ENCODE measurements around the gene FAM200A.
"Not testable (repeated sequence)": the region's sequence is repeated elsewhere in the genome, so short reads cannot be mapped to it uniquely, and the experiment has no call there.

Gene FAM200A

GRCh38 chr7:99558306-99559174 is 6.6 kb upstream of the FAM200A start, which contains the start of gene ZNF655:
TSS of gene ZNF655 (plus strand) at chr7:99558642. CDS start at chr7:99560560, 1,918 bp downstream.
- peak within 1 kb of the TSS; percentile 99 for H3K9ac ChIP-seq (ENCODE audit: low read depth, low read length)
- H3K4me3 ChIP-seq (ENCODE audit: low read length) = peak within 1 kb of the TSS; percentile 96
- H3K36me3 ChIP-seq (ENCODE audit: insufficient read depth, low read length) = peaks cover 48% of the 10 kb centered on the region
- H3K27me3 ChIP-seq (ENCODE audit: insufficient read depth, low read length) = no peaks in the 10 kb centered on the region
- WGBS = under 1% methylated on average over 73 of the region's 73 CpGs
- H3K9me3 ChIP-seq (ENCODE audit: insufficient read depth, low read depth, low read length) = no peaks in the 10 kb centered on the region
- H3K27ac ChIP-seq (ENCODE audit: low read depth, low read length) = peak within 1 kb of the TSS; percentile 97
- H3K4me1 ChIP-seq (ENCODE audit: insufficient read depth, low read length) = peaks cover 3% of the 10 kb centered on the region; the same call in 1 of the 2 replicates

- Histone ChIP-seq H3K9ac (ENCODE audit: low read depth, low read length) (peak overlapping the region; percentile 99), H3K4me3 (ENCODE audit: low read length) (peak overlapping the region; percentile 96), H3K27ac (ENCODE audit: low read depth, low read length) (peak overlapping the region; percentile 97), H3K9me3 (ENCODE audit: insufficient read depth, low read depth, low read length) (no peaks in the 10 kb centered on the region), H3K4me1 (ENCODE audit: insufficient read depth, low read length) (peaks cover 3% of the 10 kb centered on the region; the same call in 1 of the 2 replicates), H3K36me3 (ENCODE audit: insufficient read depth, low read length) (peaks cover 43% of the 10 kb centered on the region), H3K27me3 (ENCODE audit: insufficient read depth, low read length) (no peaks in the 10 kb centered on the region)
- 2% methylated on average over 17 of the region's 17 CpGs for WGBS
Observed at GRCh38 chr7:99557940-99558305, 6.0 kb upstream of the FAM200A start.

- Histone ChIP-seq H3K4me1 (ENCODE audit: insufficient read depth, low read length) (0 out of 2 replicates have a peak, but pooled peaks cover 3% of the 10 kb centered on the region), H3K4me3 (ENCODE audit: low read length) (peak overlapping the region; percentile 96), H3K27ac (ENCODE audit: low read depth, low read length) (no peak overlapping the region), H3K36me3 (ENCODE audit: insufficient read depth, low read length) (peaks cover 36% of the 10 kb centered on the region), H3K9me3 (ENCODE audit: insufficient read depth, low read depth, low read length) (no peaks in the 10 kb centered on the region), H3K27me3 (ENCODE audit: insufficient read depth, low read length) (no peaks in the 10 kb centered on the region), H3K9ac (ENCODE audit: low read depth, low read length) (peak overlapping the region; percentile 99)
- WGBS = 94% methylated on average over 4 of the region's 4 CpGs
Observed at GRCh38 chr7:99557196-99557607, 5.3 kb upstream of the FAM200A start.

- Histone ChIP-seq H3K36me3 (ENCODE audit: insufficient read depth, low read length) (peaks cover 14% of the 10 kb centered on the region), H3K4me1 (ENCODE audit: insufficient read depth, low read length) (0 out of 2 replicates have a peak, but pooled peaks cover 3% of the 10 kb centered on the region), H3K9ac (ENCODE audit: low read depth, low read length) (no peak overlapping the region), H3K27me3 (ENCODE audit: insufficient read depth, low read length) (no peaks in the 10 kb centered on the region), H3K27ac (ENCODE audit: low read depth, low read length) (no peak overlapping the region), H3K4me3 (ENCODE audit: low read length) (no peak overlapping the region), H3K9me3 (ENCODE audit: insufficient read depth, low read depth, low read length) (no peaks in the 10 kb centered on the region)
- 88% methylated on average over 2 of the region's 2 CpGs for WGBS
Observed at GRCh38 chr7:99554939-99555338, 3.0 kb upstream of the FAM200A start.

- Histone ChIP-seq H3K4me1 (ENCODE audit: insufficient read depth, low read length) (0 out of 2 replicates have a peak, but pooled peaks cover 3% of the 10 kb centered on the region), H3K27me3 (ENCODE audit: insufficient read depth, low read length) (no peaks in the 10 kb centered on the region), H3K9ac (ENCODE audit: low read depth, low read length) (no peak overlapping the region), H3K36me3 (ENCODE audit: insufficient read depth, low read length) (peaks cover 20% of the 10 kb centered on the region), H3K9me3 (ENCODE audit: insufficient read depth, low read depth, low read length) (no peaks in the 10 kb centered on the region), H3K4me3 (ENCODE audit: low read length) (no peak overlapping the region), H3K27ac (ENCODE audit: low read depth, low read length) (no peak overlapping the region)
- WGBS = 93% methylated on average over 4 of the region's 4 CpGs
Observed at GRCh38 chr7:99553039-99553438, 1.1 kb upstream of the FAM200A start.

- peaks cover 5% of the 10 kb centered on the region; the same call in 1 of the 2 replicates for H3K9me3 ChIP-seq (ENCODE audit: insufficient read depth, low read depth, low read length)
- peak overlapping the region; percentile 55; the same call in 1 of the 2 replicates for H3K27ac ChIP-seq (ENCODE audit: low read depth, low read length)
- peak overlapping the region; percentile 84 for H3K4me3 ChIP-seq (ENCODE audit: low read length)
- H3K9ac ChIP-seq (ENCODE audit: low read depth, low read length) = peak overlapping the region; percentile 92
- H3K27me3 ChIP-seq (ENCODE audit: insufficient read depth, low read length) = no peaks in the 10 kb centered on the region
- H3K4me1 ChIP-seq (ENCODE audit: insufficient read depth, low read length) = no peaks in the 10 kb centered on the region
- H3K36me3 ChIP-seq (ENCODE audit: insufficient read depth, low read length) = peaks cover 33% of the 10 kb centered on the region
- WGBS = 15% methylated on average over 15 of the region's 15 CpGs
Observed at GRCh38 chr7:99551334-99551733, 580 bp downstream of the FAM200A start.

- H3K27ac ChIP-seq (ENCODE audit: low read depth, low read length); H3K27me3 ChIP-seq (ENCODE audit: insufficient read depth, low read length); H3K4me1 ChIP-seq (ENCODE audit: insufficient read depth, low read length); H3K9me3 ChIP-seq (ENCODE audit: insufficient read depth, low read depth, low read length); H3K4me3 ChIP-seq (ENCODE audit: low read length); H3K9ac ChIP-seq (ENCODE audit: low read depth, low read length): not testable (repeated sequence)
- WGBS = no CpG with 5 or more reads among the region's 2 CpGs
- H3K36me3 ChIP-seq (ENCODE audit: insufficient read depth, low read length) = peaks cover 27% of the 10 kb centered on the region
Observed at GRCh38 chr7:99549545-99549944, 2.4 kb downstream of the FAM200A start.

GRCh38 chr7:99545308-99545707 is 6.6 kb downstream of the FAM200A start:
- not testable (repeated sequence) for H3K27ac ChIP-seq (ENCODE audit: low read depth, low read length); H3K27me3 ChIP-seq (ENCODE audit: insufficient read depth, low read length); H3K9ac ChIP-seq (ENCODE audit: low read depth, low read length); H3K4me1 ChIP-seq (ENCODE audit: insufficient read depth, low read length); H3K4me3 ChIP-seq (ENCODE audit: low read length)
- 96% methylated on average over 5 of the region's 5 CpGs for WGBS
- Histone ChIP-seq H3K9me3 (ENCODE audit: insufficient read depth, low read depth, low read length) (peaks cover 20% of the 10 kb centered on the region), H3K36me3 (ENCODE audit: insufficient read depth, low read length) (peaks cover 23% of the 10 kb centered on the region)

- H3K4me3 ChIP-seq (ENCODE audit: low read length) = no peak overlapping the region
- no peaks in the 10 kb centered on the region for H3K4me1 ChIP-seq (ENCODE audit: insufficient read depth, low read length)
- peaks cover 23% of the 10 kb centered on the region for H3K36me3 ChIP-seq (ENCODE audit: insufficient read depth, low read length)
- no peak overlapping the region for H3K9ac ChIP-seq (ENCODE audit: low read depth, low read length)
- 96% methylated on average over 6 of the region's 6 CpGs for WGBS
- no peaks in the 10 kb centered on the region for H3K27me3 ChIP-seq (ENCODE audit: insufficient read depth, low read length)
- no peak overlapping the region for H3K27ac ChIP-seq (ENCODE audit: low read depth, low read length)
- peaks cover 24% of the 10 kb centered on the region for H3K9me3 ChIP-seq (ENCODE audit: insufficient read depth, low read depth, low read length)
Observed at GRCh38 chr7:99543916-99544315, 8.0 kb downstream of the FAM200A start.

GRCh38 chr7:99543081-99543671 is 8.7 kb downstream of the FAM200A start:
- Histone ChIP-seq H3K27me3 (ENCODE audit: insufficient read depth, low read length) (no peaks in the 10 kb centered on the region), H3K4me1 (ENCODE audit: insufficient read depth, low read length) (no peaks in the 10 kb centered on the region), H3K9me3 (ENCODE audit: insufficient read depth, low read depth, low read length) (peaks cover 24% of the 10 kb centered on the region), H3K4me3 (ENCODE audit: low read length) (no peak overlapping the region), H3K27ac (ENCODE audit: low read depth, low read length) (no peak overlapping the region), H3K36me3 (ENCODE audit: insufficient read depth, low read length) (peaks cover 19% of the 10 kb centered on the region), H3K9ac (ENCODE audit: low read depth, low read length) (no peak overlapping the region)
- WGBS = 96% methylated on average over 34 of the region's 34 CpGs

- H3K36me3 ChIP-seq (ENCODE audit: insufficient read depth, low read length) = no peaks in the 10 kb centered on the region; the same call in 1 of the 2 replicates
- WGBS = 93% methylated on average over 9 of the region's 9 CpGs
Observed at GRCh38 chr7:99541212-99541611, 10.7 kb downstream of the FAM200A start.

More at GRCh38 chr7:99541212-99541611, 10.7 kb downstream of the FAM200A start:
- no peak overlapping the region for H3K4me3 ChIP-seq (ENCODE audit: low read length)
- peaks cover 19% of the 10 kb centered on the region for H3K9me3 ChIP-seq (ENCODE audit: insufficient read depth, low read depth, low read length)
- no peaks in the 10 kb centered on the region for H3K4me1 ChIP-seq (ENCODE audit: insufficient read depth, low read length)
- no peaks in the 10 kb centered on the region for H3K27me3 ChIP-seq (ENCODE audit: insufficient read depth, low read length)
- H3K9ac ChIP-seq (ENCODE audit: low read depth, low read length) = no peak overlapping the region
- H3K27ac ChIP-seq (ENCODE audit: low read depth, low read length) = no peak overlapping the region
